Measurements from ENCODE around the gene PCYT2.

The PCYT2 gene

DNA sequence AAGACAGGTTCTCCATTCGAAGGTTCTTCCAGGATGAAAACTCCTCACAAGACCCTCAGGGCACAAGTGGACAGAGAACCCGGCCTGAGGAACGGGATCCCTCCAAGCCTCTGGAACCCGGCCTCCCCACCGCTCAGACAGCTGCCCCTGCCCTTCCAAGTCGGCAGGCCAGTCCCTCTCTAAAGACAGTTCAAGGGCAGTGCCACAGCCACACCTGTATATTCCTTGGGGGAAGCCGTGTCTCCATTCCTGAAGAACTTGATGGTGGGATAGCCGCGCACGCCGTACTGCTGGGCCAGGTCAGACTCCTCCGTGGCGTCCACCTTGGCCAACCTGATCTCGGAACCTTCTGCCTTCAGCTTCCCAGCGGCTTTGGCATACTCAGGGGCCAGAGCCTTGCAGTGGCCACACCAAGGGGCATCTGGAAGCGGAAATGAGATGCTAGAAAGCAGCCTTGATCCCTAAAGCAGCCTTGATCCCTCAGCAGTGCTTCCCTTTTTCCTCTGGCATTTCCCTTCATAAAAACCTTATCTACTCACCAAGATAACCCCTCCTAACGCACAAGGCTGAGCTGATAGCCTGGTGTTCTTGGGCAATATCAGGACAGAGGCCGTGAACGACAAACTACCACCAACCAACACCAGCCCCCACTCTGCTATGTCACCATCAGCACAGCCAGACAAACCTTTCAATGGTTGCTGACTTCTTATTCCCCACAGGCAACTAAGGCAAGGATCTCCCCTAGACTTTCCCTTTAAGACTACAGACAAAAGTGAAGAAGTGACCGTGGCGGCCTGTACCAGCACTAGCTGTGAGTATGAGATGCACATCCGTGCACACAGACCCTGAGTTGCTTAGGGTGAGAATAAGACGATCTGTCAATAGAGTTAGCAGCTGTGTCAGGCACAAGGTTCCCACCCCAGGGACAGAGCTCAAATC lies 52.0 kb downstream of the PCYT2 start:
- no peak for DNase-seq (ENCODE audit: low read depth in 2 of 3, low spot score in 2 of 3)

DNA sequence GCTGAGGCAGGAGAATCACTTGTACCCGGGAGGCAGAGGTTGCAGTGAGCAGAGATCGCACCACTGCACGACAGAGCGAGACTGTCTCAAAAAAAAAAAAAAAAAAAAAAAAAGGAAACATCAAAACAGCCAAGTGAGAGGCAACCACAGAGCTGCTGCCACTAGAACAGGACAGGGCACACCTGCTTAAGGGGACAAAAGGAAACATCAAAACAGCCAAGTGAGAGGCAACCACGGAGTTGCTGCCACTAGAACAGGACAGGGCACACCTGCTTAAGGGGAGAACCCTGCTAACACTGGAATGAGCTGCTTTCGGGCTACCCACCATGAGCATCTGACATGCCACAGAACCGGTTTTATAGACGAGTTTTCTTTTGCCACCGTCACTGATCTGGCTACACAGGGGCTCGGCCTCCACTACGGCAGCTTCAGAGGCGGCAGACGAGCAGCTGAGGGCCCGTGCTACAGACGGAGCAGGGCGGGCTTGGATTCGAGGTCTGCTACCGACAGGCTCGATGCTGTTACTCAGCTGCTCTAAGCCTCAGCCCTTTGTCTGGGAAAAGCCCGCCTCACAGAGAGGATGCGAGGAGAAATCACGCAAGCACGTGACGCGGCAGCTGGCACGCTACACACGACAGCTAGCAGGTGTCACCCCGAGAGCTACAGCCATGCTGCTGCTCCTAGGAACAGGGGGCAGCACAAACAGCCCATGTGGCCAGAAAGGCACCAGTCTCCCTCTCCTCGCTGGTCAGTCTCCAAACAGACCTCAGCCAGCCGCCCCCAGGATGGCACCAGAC lies 52.8 kb downstream of the PCYT2 start:
- no peak for DNase-seq (ENCODE audit: low read depth in 2 of 3, low spot score in 2 of 3)

- no peak for DNase-seq (ENCODE audit: low read depth in 2 of 3, low spot score in 2 of 3)
These were observed 56.0 kb downstream of the PCYT2 start for GRCh38 chr17:81854974-81855774.

GRCh38 chr17:81852237-81852636 lies 59.0 kb downstream of the PCYT2 start:
- DNase-seq (ENCODE audit: low read depth in 2 of 3, low spot score in 2 of 3): no peak

DNA sequence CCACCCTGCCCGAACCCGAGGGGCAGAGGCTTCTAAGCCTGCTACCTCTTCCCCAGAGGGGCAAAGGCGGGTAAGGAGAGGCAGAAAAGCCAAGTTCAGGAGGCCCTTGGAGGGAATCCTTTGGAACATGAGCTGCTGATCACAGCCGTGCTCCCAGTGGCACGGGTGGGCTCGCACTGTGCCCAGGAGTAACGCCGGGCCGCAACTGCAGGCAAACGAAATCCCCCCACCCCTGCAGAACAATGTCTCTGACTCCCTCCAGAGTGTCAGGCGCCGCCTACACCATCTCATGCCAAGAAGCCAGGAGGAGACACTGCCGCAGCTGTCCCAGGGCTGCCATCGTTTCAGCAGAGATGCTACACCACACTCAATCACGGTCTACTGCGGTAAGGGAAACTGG lies 59.8 kb downstream of the PCYT2 start:
- DNase-seq (ENCODE audit: low read depth in 2 of 3, low spot score in 2 of 3): no peak

All from activated CD8-positive, alpha-beta memory T cell treated with anti-CD3 and anti-CD28 coated beads for 48 hours (primary cell).